HepG2 (cell line): ENCODE results near the gene POLR2F. TPM values are rescaled to one million over a fixed set of nuclear protein-coding genes. Genes with fewer than 3 reads are reported as not detected.

Experiments
- ATAC-seq: fragments of 200-7000 bp; cut with Tn5 transposase; 3 replicates; pipeline ENCODE4 v1.9.1; 2020; ENCODE audit warnings: mild to moderate bottlenecking, moderate library complexity
- BruUV-seq: library from RNA; stranded (reverse); fragments of 400-500 nt; replicated peaks from 2 replicates; lab custom pipeline; 2021; lab: Mats Ljungman, UMichigan
- CTCF ChIA-PET: fragments of 300-600 bp; formaldehyde crosslinking; extraction: SDS; loops from one replicate; lab custom pipeline; 2021; ENCODE audit warnings: low total read pairs, inconsistent platforms, low intra/inter-chr PET ratio; lab: Yijun Ruan, JAX
- POLR2A ChIA-PET: fragments of 350-600 bp; sonication (Branson Sonifier 250); formaldehyde crosslinking; loops from one replicate; lab custom pipeline; 2020; ENCODE audit warnings: antibody characterized with exemption, inconsistent platforms; lab: Yijun Ruan, JAX
- DNase-seq: peaks from one replicate; pipeline ENCODE4 v3.0.0-alpha.2; 2015; ENCODE audit warnings: low spot score
- FAIRE-seq: peaks from 3 replicates; lab custom pipeline; 2011; peaks lifted over from hg19 to GRCh38; lab: Jason Lieb, UNC
- H2AFZ ChIP-seq: one replicate; pipeline ENCODE4 v1.6.1; 2011; ENCODE audit warnings: low read length, inconsistent platforms
- H3K27ac ChIP-seq: fragments of 300-600 bp; 3 replicates; pipeline ENCODE4 v1.8.0; 2011; ENCODE audit warnings: mixed run types, mild to moderate bottlenecking, mixed read lengths, low read length, inconsistent platforms; ENCODE audit not compliant: insufficient read depth; ENCODE audit errors: extremely low read length
- H3K27me3 ChIP-seq, 2 experiments: fragments of 200-600 bp in 1 of 2; 2 replicates in 1 of 2; 3 replicates in 1 of 2; pipeline versions ENCODE4 v1.6.0 to v1.8.0; 2011; ENCODE audit warnings: low read length in 2 of 2, mild to moderate bottlenecking in 2 of 2, moderate library complexity in 2 of 2, inconsistent platforms in 1 of 2; ENCODE audit not compliant: insufficient read depth in 2 of 2, control insufficient read depth in 1 of 2
- H3K36me3 ChIP-seq, 2 experiments: fragments of 200-600 bp in 1 of 2; replicated peaks in 1 of 2; 2 replicates in 1 of 2; 3 replicates in 1 of 2; pipeline versions ENCODE4 v1.5.1 to v1.8.0; 2011; ENCODE audit warnings: low read length in 2 of 2, inconsistent platforms in 1 of 2; ENCODE audit not compliant: insufficient read depth in 2 of 2, control insufficient read depth in 1 of 2
- H3K4me1 ChIP-seq: 2 replicates; pipeline ENCODE4 v1.5.1; 2012; ENCODE audit warnings: low read length, inconsistent platforms; ENCODE audit not compliant: insufficient read depth
- H3K4me2 ChIP-seq: 2 replicates; pipeline ENCODE4 v1.6.0; 2011; ENCODE audit warnings: low read depth, low read length, inconsistent platforms
- H3K4me3 ChIP-seq, 3 experiments: fragments of 200-600 bp in 1 of 3; sonication (generic), shearing (Covaris generic) in 1 of 3; replicated peaks in 1 of 3; 2 replicates each; pipeline ENCODE4 v1.5.1; 2011 to 2016; ENCODE audit warnings: low read length in 3 of 3, inconsistent platforms in 2 of 3, low read depth in 2 of 3, mild to moderate bottlenecking in 2 of 3, control low read depth in 1 of 3, mixed read lengths in 1 of 3; ENCODE audit not compliant: insufficient read depth in 1 of 3
- H3K79me2 ChIP-seq: one replicate; pipeline ENCODE4 v1.6.1; 2011; ENCODE audit warnings: low read length, inconsistent platforms; ENCODE audit not compliant: insufficient read depth
- H3K9ac ChIP-seq: 2 replicates; pipeline ENCODE4 v1.6.0; 2011; ENCODE audit warnings: mild to moderate bottlenecking, low read depth, low read length, inconsistent platforms; ENCODE audit not compliant: insufficient read depth
- H3K9me3 ChIP-seq: 2 replicates; pipeline ENCODE4 v1.5.1; 2012; ENCODE audit warnings: mild to moderate bottlenecking, low read length
- H4K20me1 ChIP-seq: 2 replicates; pipeline ENCODE4 v1.6.0; 2011; ENCODE audit warnings: inconsistent platforms, mild to moderate bottlenecking, low read length, moderate library complexity; ENCODE audit not compliant: insufficient read depth
- AGO2 ChIP-seq: fragments of 200-400 bp; formaldehyde crosslinking; optimal IDR thresholded peaks from 2 replicates; pipeline ENCODE3; 2017; ENCODE audit warnings: mild to moderate bottlenecking, low read depth, low read length, moderate library complexity
- NFE2L1 ChIP-seq: sonication (generic); formaldehyde crosslinking; IDR thresholded peaks from 2 replicates; pipeline ENCODE4 v1.4.0; 2020; ENCODE audit warnings: missing genetic modification reagents, mild to moderate bottlenecking, borderline replicate concordance
- PATZ1 ChIP-seq: sonication (generic); formaldehyde crosslinking; IDR thresholded peaks from 2 replicates; pipeline ENCODE4 v1.4.0; 2020; ENCODE audit warnings: missing genetic modification reagents
- RARG ChIP-seq: sonication (generic); formaldehyde crosslinking; IDR thresholded peaks from 2 replicates; pipeline ENCODE4 v1.4.0; 2020; ENCODE audit warnings: low read depth, mild to moderate bottlenecking, missing genetic modification reagents
- RELA ChIP-seq: sonication (generic); formaldehyde crosslinking; IDR thresholded peaks from 2 replicates; pipeline ENCODE4 v1.4.0; 2020; ENCODE audit warnings: missing genetic modification reagents
- ZNF235 ChIP-seq: sonication (generic); formaldehyde crosslinking; IDR thresholded peaks from 2 replicates; pipeline ENCODE4 v1.8.1; 2023; ENCODE audit warnings: mild to moderate bottlenecking, missing genetic modification reagents, borderline replicate concordance
- ZNF543 ChIP-seq: sonication (generic); formaldehyde crosslinking; IDR thresholded peaks from 2 replicates; pipeline ENCODE4 v1.4.0; 2020; ENCODE audit warnings: mild to moderate bottlenecking, missing genetic modification reagents
- WGBS: methylation state at CpG from one replicate; pipeline ENCODE4 v1.1.6; 2017; ENCODE audit warnings: low lambda C conversion rate; 5-methylcytosine and 5-hydroxymethylcytosine counted together
- in situ Hi-C: cut with HindIII; loops from 2 replicates; pipeline ENCODE4 v1.10.0; 2017; ENCODE audit warnings: low pct_unique_long_range_greater_than_20kb; ENCODE audit not compliant: extremely low pct_ligation_motif_present
- intact Hi-C: fragments of 100-400 bp; cut with micrococcal nuclease; formaldehyde crosslinking; loops from one replicate; pipeline ENCODE4 v1.10.0; 2022; ENCODE audit not compliant: unreplicated experiment
- polyA plus RNA-seq, 8 experiments: library from polyadenylated mRNA; depleted of rRNA in 3 of 8; stranded (reverse) in 7 of 8; unstranded in 1 of 8; fragments of >200 nt; fragmentation: Illumina TruSeq in 4 of 8; extraction: Trizol in 4 of 8; gene quantifications; 2 replicates each; pipeline versions ENCODE4 v1.2.1 to v1.2.3, GENCODE V29; 2011 to 2016; ENCODE audit warnings: low read depth in 4 of 8, missing spikeins in 1 of 8, mixed read lengths in 1 of 8; ENCODE audit not compliant: insufficient read depth in 1 of 8
- total RNA-seq, 5 experiments: library from RNA; depleted of rRNA; stranded (reverse); fragments of >200 nt; fragmentation: Illumina TruSeq; extraction: Trizol; gene quantifications; 2 replicates each; pipeline ENCODE4 v1.2.3, GENCODE V29; 2016; ENCODE audit warnings: low read depth in 1 of 5

POLR2F gene
- total and polyA plus RNA-seq, 2 of the 13 experiments (the other 11 are each of a cell fraction or from before 2014, with no cell fraction given) = 135 to 158 TPM

GRCh38 chr22:37967147-37967546 lies 13.6 kb downstream of the POLR2F start:
- Histone ChIP-seq H3K4me2 (no peak overlapping the region), H2AFZ (no peak overlapping the region), H3K36me3 (peaks cover 14 to 31% of the 10 kb centered on the region in 2 experiments), H3K4me3 (no peak overlapping the region), H3K27me3 (no peaks in the 10 kb centered on the region), H4K20me1 (no peaks in the 10 kb centered on the region), H3K9me3 (no peaks in the 10 kb centered on the region), H3K79me2 (peaks cover 2% of the 10 kb centered on the region), H3K27ac (peak overlapping the region; percentile 70), H3K4me1 (peaks cover 71% of the 10 kb centered on the region), H3K9ac (no peak overlapping the region)
- ChIA-PET CTCF (no interaction called here), POLR2A (no interaction called here)
- in situ Hi-C loops (no loop called here), intact Hi-C loops (loop anchor here (5.0 kb wide), 1 partner anchor 35 kb away; no protein-coding TSS in a partner anchor)
- WGBS = 92% methylated on average over 1 of the region's 1 CpG
- no TSS peak for BruUV-seq
- FAIRE-seq (no peak), ATAC-seq (no peak), DNase-seq (no peak)
- TF ChIP-seq ZNF235 (CRISPR knock-in tag) (no peak), NFE2L1 (no peak), RELA (CRISPR knock-in tag) (no peak)

DNA sequence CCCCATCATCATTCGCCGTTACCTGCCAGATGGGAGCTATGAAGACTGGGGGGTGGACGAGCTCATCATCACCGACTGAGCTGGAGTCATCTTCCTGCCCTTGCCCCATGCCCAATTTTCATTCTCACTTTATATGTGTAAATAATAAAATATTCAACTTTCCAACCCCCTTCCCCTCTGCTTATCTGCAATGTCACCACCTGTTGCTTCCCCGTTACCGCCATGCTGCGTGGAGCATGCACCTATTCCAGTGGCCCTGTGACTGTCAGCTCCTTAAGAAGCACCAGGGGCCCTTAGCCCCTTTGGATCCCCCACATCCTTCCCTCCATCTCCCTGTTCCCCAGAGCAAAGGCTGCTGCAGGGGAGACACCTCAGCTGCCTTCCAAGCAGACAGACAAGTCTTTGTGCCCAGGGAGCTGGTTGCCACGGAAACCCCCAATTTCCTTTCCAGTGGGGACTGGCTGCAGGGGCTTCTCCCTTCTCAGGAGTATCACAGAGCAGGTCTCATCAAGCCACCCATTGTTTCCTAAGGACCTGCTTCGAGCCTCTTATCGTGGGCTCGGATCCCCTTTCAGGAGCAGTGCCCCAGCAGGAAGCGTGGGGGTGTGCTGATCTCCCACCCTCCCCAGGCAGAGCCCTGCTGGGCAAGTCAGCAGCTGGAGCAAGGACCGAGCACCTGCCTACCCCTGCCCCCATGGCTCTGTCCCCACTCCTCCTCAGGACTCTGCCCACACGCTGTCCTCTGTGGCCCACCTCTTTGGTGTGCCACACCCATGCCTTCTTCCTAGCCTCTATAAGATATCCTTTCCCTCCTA lies 14.3 kb downstream of the POLR2F start:
- peak overlapping the region; percentile 42 for H3K9ac ChIP-seq
- H2AFZ ChIP-seq = no peak overlapping the region
- DNase-seq (no peak), FAIRE-seq (no peak), ATAC-seq (peak; percentile 8)
- in situ Hi-C loops = no loop called here
- H3K9me3 ChIP-seq = no peaks in the 10 kb centered on the region
- H3K27ac ChIP-seq = peak overlapping the region; percentile 70
- no peaks in the 10 kb centered on the region for H4K20me1 ChIP-seq
- H3K4me3 ChIP-seq = peak overlapping the region in 1 of 3 experiments; percentile 25; a peak in 1 of 6 replicates
- no TSS peak for BruUV-seq
- CTCF ChIA-PET = no interaction called here
- POLR2A ChIA-PET = no interaction called here
- peaks cover 76% of the 10 kb centered on the region for H3K4me1 ChIP-seq
- H3K4me2 ChIP-seq = peak overlapping the region; percentile 59
- intact Hi-C loops = loop anchor here (5.0 kb wide), 1 partner anchor 36 kb away; no protein-coding TSS in a partner anchor
- peaks cover 14 to 29% of the 10 kb centered on the region in 2 experiments for H3K36me3 ChIP-seq
- 91% methylated on average over 12 of the region's 14 CpGs for WGBS
- H3K27me3 ChIP-seq = no peaks in the 10 kb centered on the region
- H3K79me2 ChIP-seq = peaks cover 2% of the 10 kb centered on the region
- TF ChIP-seq AGO2 = peak; percentile 14
- 0 out of 2 replicates have a peak, but pooled peaks have one; percentile 18 for TF ChIP-seq PATZ1 (CRISPR knock-in tag)
- no peak for TF ChIP-seq RARG
- 0 out of 2 replicates have a peak, but pooled peaks have one; percentile 9 for TF ChIP-seq ZNF543 (CRISPR knock-in tag)
